GM18951 (cell line): ENCODE measurements around the gene PPP3CA.
"Not testable (repeated sequence)": the region's sequence is repeated elsewhere in the genome, so short reads cannot be mapped to it uniquely, and the experiment has no call there.

ENCODE experiments used
- POLR2A ChIP-seq: IDR thresholded peaks from 4 replicates; pipeline ENCODE4 v1.6.1; 2011; ENCODE audit warnings: mild to moderate bottlenecking; ENCODE audit not compliant: insufficient read length, insufficient read depth; ENCODE audit errors: extremely low read depth
- in situ Hi-C: fragments of 300-500 bp; cut with MboI; formaldehyde crosslinking; loops from one replicate; pipeline ENCODE4 v1.12.0; 2022; ENCODE audit warnings: low sequenced_read_pairs, mixed read lengths, inconsistent platforms; ENCODE audit not compliant: unreplicated experiment

PPP3CA gene

DNA sequence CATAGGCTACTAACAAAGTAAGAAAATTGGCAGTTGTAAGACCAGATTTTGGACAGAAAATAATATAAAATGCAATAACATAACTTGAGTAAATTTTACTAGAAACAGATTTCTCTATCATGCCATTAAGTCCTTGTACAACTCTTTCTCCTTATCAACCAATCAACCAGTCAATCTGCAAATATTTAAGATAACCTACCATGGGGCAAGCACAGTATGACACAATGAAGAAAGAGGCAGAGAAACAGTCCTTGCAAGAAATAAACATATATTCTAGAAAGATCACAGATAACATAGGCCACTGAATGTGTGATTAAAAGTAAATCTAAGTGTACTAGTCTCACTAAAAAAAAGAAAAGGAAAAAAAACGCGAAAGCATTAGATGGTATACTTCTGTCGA, 194.8 kb downstream of the PPP3CA start:
- in situ Hi-C loops: no loop called here
- TF ChIP-seq POLR2A: no peak

DNA sequence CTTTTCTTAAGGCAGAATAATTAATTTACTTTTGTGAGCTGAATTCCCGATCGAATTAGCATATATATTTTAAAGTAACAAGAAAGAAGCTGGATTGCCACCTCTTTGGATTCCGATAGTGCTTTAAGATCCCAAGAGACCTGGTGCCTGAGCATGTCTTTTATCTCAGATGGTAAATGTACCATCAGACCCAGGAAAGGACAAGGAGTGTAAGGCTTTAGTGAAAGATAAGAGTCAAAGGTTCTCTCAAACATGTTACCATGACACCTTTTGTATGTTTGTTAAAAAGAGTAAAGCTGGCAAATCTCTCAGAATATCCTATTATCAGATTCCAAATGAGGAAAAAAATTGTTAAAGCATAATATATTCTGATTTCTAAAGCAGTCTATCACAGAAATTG, 198.8 kb downstream of the PPP3CA start:
- TF ChIP-seq POLR2A: no peak
- in situ Hi-C loops: no loop called here

DNA sequence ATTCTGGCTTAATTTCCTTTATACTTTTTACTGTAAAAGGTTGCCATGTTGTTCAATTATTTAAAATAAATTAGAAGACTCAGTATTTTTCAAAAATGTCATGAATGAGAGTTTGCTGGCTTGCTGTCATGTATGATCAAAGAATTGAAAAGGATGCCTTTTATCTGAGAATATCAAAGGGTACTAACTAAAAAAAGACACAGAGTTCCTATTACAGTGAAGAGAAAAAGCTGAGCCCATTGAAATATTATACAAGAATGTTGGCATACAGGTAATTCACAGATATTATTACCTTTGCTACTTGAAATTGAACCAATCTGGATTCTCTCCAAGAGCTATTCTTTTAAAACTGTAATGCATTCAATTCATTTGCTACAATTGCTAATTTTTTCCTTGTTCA, 200.0 kb downstream of the PPP3CA start:
- in situ Hi-C loops: no loop called here
- TF ChIP-seq POLR2A: no peak

DNA sequence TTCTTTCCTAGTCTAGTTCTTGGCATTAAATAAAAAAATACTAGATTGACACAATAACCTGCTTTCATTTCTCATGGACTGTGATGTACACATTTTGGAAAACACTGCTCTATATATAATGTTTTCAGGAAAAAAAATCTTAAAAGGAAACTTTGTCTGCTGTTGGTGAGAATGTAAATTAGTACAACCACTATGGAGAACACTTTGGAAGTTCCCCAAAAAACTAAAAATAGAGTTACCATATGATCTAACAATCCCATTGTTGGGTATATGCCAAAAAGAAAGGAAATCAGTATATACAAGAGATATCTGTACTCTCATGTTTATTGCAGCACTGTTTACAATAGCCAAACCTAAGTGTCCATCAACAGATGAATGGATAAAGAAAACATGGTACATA, 202.3 kb downstream of the PPP3CA start:
- in situ Hi-C loops: no loop called here
- no peak for TF ChIP-seq POLR2A

DNA sequence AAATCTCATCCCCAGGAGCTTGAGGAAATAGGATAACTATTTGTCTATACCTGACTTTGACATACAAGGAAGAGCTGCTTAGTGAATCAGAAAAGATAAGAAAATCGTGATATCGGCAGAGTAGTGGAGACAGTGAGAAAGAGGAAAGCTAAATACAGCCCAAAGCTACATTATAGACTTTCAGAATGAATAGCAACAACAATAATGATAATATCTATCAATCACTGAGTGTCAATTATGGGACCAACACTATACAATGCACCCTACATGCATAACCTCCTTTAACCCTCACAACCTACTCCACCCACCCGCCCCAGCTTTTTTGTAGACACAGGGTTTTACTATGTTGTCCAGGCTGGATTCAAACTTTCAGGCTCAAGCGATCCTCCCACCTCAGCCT, 205.1 kb downstream of the PPP3CA start:
- in situ Hi-C loops: no loop called here
- TF ChIP-seq POLR2A: no peak

DNA sequence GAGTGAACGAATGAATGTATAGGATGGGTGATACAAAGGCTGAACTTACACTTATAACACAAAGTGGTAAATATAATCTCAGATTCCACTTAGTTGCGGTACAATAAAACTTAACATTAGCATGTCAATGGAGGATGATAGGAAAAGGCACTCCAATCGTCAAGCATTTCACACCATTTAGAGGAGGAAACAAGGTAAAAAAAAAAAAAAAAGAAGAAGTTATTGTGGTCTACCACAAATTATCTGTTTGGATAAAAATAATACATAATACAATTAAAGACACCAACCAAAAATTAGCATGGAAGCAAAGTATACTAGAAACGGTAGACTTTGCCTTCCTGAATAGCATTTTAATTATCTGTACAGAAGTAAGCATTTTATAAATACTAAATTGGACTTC, 205.5 kb downstream of the PPP3CA start:
- TF ChIP-seq POLR2A: no peak
- in situ Hi-C loops: no loop called here

DNA sequence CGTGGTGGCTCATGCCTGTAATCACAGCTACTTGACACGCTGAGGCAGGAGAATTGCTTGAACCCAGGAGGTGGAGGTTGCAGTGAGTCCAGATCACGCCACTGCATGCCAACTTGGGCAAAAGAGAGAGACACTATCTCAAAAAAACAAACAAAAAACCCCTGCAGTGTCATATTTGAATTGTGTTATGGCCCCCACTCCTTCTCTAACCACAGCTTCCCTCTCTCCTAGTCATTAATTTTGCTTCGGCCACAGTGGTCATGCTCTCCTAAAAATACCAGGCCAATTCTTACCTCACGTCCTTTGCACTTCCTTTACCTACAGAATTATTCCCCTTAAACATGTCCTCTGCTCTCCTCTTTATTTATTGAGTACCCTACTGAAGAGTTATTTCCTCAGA, 206.1 kb downstream of the PPP3CA start:
- in situ Hi-C loops: no loop called here
- TF ChIP-seq POLR2A: no peak

DNA sequence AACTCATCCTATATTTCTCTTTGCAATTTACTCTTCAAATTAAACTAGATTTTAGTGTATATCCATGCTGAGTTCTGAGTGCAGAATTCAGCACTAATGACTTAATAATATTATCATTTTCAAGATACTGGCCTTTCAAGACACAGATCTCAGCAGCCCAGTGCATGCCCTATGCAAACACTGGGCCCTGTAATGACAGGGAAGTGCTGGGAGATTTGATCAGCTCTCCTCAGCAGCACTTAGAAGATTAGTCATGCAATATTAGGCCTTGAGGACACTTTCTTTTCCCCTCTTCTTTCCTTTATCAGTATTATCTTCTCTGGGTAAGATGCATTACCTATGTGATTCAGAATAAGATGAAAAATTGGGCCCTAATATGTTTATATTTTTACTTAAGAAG, 207.1 kb downstream of the PPP3CA start:
- TF ChIP-seq POLR2A: no peak
- in situ Hi-C loops: no loop called here

DNA sequence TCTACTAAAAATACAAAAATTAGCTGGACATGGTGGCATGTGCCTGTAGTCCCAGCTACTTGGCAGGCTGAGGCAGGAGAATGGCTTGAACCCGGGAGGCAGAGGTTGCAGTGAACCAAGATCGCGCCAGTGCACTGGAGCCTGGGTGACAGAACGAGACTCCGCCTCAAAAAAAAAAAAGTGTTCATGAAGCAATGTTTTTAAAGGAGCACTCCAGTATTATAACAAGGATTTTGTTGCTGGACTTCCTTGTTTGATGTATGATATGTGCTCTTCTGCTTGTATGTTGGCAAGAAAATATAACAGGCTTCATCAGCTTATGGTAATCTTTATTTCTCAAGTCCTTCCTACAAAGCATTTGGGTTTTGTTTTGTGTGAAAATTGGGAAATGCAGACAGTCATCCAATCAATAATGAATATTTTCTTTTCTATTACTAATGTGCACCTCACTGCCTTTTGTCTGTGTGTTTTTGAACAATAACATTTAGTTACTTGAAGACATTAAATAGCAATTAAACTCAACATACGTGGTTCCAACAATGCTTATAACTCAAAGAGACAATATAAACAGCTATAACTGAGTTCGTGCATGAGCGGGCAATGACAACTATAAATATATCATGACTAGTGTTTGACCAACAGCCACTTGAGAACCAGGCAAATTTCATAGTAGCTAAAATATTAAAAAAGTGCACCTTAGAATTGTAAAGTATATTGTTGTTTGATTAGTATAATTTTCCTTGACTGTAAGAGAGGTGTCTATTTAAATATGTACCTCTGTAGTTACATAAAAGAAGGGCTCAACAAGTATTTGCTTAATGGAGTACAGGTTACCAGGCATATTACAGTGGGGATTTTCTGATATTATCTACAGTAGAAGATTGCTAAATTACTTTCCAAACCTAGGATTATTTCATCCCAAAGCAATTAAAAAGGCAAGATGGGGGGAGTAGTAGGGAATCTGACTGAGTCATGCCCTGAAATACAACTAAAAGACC, 210.7 kb downstream of the PPP3CA start:
- in situ Hi-C loops: no loop called here
- no peak for TF ChIP-seq POLR2A

DNA sequence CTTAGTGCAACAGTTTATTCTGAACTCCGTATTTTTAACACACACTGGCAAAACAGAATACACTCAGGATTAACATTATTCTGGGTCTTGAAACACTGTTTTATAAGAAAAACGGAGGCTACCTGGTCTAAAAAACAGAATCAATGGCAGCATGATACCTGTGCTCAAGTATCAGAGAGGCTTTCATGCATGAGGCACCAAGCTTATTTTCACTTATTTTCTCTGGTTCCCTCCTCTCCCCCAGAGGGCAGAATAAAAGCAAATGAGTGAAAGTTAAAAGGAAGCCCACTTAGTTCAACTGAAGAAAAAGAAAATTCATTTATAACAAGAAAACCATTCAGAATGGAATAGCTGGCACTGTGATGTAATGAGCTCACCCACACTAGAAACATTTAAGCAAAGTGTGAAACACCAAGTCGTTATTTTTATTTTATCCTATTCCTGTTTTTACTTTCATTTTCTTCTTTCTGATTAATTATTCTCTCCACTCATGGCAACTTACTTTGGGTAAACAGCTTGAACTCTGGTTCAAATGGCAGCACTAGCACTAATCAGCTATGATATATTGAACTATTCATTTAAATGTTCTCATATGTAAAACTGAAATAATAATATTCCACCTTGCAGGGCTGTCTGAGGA, 211.8 kb downstream of the PPP3CA start:
- in situ Hi-C loops: no loop called here
- TF ChIP-seq POLR2A: no peak

DNA sequence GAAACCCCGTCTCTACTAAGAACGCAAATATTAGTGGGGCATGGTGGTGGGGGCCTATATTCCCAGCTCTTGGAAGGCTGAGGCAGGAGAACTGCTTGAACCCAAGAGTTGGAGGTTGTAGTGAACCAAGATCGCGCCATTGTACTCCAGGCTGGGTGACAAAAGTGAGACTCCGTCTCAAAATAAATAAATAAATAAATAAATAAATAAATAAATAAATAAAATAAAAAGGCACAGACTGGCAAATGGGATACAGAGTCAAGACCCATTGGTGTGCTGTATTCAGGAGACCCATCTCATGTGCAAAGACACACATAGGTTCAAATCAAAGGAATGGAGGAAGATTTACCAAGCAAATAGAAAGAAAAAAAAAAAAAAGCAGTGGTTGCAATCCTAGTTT, 216.3 kb downstream of the PPP3CA start:
- in situ Hi-C loops: not testable (repeated sequence)

DNA sequence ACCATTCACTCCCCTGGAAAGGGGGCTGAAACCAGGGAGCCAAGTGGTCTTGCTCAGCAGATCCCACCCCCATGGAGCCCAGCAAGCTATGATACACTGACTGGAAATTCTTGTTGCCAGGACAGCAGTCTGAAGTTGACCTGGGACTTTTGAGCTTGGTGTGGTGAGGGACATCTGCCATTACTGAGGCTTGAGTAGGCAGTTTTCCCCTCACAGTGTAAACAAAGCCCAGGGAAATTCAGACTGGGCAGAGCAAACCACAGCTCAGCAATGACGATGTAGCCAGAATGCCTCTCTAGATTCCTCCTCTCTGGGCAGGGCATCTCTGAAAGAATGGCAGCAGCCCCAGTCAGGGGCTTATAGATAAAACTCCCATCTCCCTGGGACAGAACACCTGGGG, 218.4 kb downstream of the PPP3CA start:
- in situ Hi-C loops: not testable (repeated sequence)

DNA sequence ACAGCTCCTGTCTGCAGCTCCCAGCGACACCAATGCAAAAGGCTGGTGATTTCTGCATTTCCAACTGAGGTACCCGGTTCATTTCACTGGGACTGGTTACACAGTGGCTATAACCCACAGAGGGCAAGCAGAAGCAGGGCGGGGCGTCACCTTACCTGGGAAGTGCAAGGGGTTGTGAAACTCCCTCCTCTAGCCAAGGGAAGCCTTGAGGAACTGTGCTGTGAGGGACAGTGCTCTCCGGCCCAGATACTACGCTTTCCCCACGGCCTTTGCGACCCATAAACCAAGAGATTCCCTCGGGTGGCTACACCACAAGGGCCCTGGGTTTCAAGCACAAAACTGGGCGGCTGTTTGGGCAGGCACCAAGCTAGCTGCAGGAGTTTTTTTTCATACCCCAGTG, 218.9 kb downstream of the PPP3CA start:
- in situ Hi-C loops: no loop called here
- TF ChIP-seq POLR2A: no peak

DNA sequence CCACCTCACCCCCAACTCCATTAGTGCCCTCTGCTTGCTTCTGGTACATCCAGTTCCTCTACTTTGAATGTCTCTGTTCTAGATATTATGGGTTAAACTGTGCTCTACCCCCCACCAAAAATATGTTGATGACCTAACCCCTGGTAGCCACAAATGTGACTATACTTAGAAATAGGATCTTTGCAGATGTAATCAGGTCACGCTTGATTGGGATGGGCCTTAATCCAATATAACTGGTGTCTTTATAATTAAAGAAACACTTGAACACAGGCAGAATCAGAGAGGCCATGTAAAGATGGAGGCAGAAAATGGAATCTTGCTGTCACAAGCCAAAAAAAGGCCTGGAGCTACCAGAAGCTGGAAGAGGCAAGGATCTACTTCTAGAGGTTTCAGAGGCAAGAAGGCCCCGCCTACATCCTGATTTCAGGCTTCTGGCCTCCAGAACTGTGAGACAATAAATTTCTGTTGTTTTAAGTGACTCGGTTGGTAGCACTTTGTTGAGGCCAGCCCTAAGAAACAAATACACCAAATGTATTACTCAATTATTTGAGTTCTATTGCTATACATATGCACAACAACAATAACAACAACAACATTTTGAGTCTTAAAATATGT, 220.0 kb downstream of the PPP3CA start:
- in situ Hi-C loops: no loop called here
- TF ChIP-seq POLR2A: no peak

DNA sequence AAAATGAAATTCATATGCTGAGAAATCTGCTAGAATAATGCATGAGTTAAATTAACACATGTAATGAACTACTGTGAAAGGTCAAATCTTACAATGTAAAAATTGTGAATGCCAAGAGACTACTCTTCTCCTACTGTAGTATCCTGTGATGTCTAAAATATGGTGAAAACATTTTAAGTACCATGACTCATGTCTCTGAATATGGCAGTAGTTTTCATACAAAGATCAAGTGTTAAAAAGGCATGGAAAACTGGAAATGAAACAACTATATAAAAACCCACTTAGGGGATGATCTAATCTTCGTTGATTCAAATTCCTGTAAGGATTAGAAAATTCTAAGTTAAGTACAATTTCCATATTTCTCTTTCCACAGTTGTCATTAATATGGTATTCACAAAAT, 221.3 kb downstream of the PPP3CA start:
- no peak for TF ChIP-seq POLR2A

More for the DNA sequence above, 221.3 kb downstream of the PPP3CA start:
- in situ Hi-C loops: no loop called here
